GM12878 (cell line): ENCODE results near the gene CFAP47.

Experiments used
- EP300 ChIP-seq, 2 experiments: fragments of 150-350 bp in 1 of 2; IDR thresholded peaks; 2 replicates each; pipeline ENCODE4 v1.6.1; 2011 to 2012; ENCODE audit warnings: low read depth in 2 of 2, low read length in 2 of 2, borderline replicate concordance in 1 of 2, improper control_type of control experiment in 1 of 2, inconsistent platforms in 1 of 2; ENCODE audit not compliant: control insufficient read depth in 1 of 2
- ESRRA ChIP-seq: IDR thresholded peaks from 2 replicates; pipeline ENCODE4 v1.6.1; 2012; ENCODE audit warnings: mild to moderate bottlenecking, low read length, improper control_type of control experiment
- KAT2A ChIP-seq: conservative IDR thresholded peaks from 2 replicates; pipeline ENCODE4 v1.6.1; 2011; ENCODE audit warnings: low read depth, low read length; ENCODE audit not compliant: control insufficient read depth
- POLR2A ChIP-seq: IDR thresholded peaks from 2 replicates; pipeline ENCODE4 v1.6.1; 2011; ENCODE audit warnings: low read depth, mild to moderate bottlenecking, low read length
- TAF1 ChIP-seq: IDR thresholded peaks from 2 replicates; pipeline ENCODE4 v1.6.1; 2011; ENCODE audit warnings: mild to moderate bottlenecking, low read depth, low read length, borderline replicate concordance
- TCF12 ChIP-seq: IDR thresholded peaks from 2 replicates; pipeline ENCODE4 v1.6.1; 2011; ENCODE audit warnings: low read depth, mild to moderate bottlenecking, low read length
- TF ChIP-seq, protein P1 (sequence below): IDR thresholded peaks from 2 replicates; pipeline ENCODE4 v1.6.1; 2011; ENCODE audit warnings: low read depth, low read length, improper control_type of control experiment, borderline replicate concordance
- TF ChIP-seq, protein P2 (sequence below), 3 experiments: IDR thresholded peaks in 2 of 3; conservative IDR thresholded peaks in 1 of 3; 2 replicates each; pipeline ENCODE4 v1.5.1; 2011; ENCODE audit warnings: low read depth in 3 of 3, low read length in 3 of 3, mild to moderate bottlenecking in 3 of 3, control low read depth in 2 of 3, moderate library complexity in 2 of 3, inconsistent platforms in 1 of 3, mixed read lengths in 1 of 3; ENCODE audit not compliant: control insufficient read depth in 2 of 3, insufficient read depth in 1 of 3; ENCODE audit errors: extremely low read depth in 1 of 3
- TF ChIP-seq, protein P3 (sequence below): fragments of 450-650 bp; IDR thresholded peaks from 2 replicates; pipeline ENCODE4 v1.6.1; 2017; ENCODE audit warnings: mild to moderate bottlenecking, moderate library complexity
- TF ChIP-seq, protein P4 (sequence below): IDR thresholded peaks from 2 replicates; pipeline ENCODE4 v1.6.1; 2011; ENCODE audit warnings: low read depth, mild to moderate bottlenecking, low read length, moderate library complexity, borderline replicate concordance; ENCODE audit errors: extremely low read depth

DNA sequence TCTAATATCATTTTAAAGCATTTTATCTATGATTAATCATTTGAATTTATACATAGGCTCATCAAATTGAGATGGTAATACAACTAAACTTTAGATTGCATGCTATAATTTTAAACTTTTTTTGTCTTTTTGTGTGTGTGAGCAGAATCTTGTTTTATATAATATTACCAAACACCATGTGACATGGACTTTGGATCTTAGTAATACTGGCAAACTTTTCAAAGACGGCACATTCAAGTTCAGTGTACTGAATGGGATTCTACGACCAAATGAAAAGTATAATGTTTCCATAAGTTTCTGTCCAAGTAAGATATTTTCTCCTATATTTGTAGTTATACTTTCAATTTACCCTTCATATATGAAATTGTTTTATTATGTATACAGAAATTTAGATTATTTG is 116.0 kb downstream of the CFAP47 start:
- TF ChIP-seq, protein P1, sequence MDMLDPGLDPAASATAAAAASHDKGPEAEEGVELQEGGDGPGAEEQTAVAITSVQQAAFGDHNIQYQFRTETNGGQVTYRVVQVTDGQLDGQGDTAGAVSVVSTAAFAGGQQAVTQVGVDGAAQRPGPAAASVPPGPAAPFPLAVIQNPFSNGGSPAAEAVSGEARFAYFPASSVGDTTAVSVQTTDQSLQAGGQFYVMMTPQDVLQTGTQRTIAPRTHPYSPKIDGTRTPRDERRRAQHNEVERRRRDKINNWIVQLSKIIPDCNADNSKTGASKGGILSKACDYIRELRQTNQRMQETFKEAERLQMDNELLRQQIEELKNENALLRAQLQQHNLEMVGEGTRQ = no peak
- no peak for TF ChIP-seq ESRRA
- TF ChIP-seq TCF12 = no peak
- no peak for TF ChIP-seq POLR2A
- no peak for TF ChIP-seq EP300 (IDR thresholded peaks at IDR 0.05; ENCODE audit: borderline replicate concordance in 1 of 2, control insufficient read depth in 1 of 2, low read depth in 2 of 2, low read length in 2 of 2)
- TF ChIP-seq, protein P2, sequence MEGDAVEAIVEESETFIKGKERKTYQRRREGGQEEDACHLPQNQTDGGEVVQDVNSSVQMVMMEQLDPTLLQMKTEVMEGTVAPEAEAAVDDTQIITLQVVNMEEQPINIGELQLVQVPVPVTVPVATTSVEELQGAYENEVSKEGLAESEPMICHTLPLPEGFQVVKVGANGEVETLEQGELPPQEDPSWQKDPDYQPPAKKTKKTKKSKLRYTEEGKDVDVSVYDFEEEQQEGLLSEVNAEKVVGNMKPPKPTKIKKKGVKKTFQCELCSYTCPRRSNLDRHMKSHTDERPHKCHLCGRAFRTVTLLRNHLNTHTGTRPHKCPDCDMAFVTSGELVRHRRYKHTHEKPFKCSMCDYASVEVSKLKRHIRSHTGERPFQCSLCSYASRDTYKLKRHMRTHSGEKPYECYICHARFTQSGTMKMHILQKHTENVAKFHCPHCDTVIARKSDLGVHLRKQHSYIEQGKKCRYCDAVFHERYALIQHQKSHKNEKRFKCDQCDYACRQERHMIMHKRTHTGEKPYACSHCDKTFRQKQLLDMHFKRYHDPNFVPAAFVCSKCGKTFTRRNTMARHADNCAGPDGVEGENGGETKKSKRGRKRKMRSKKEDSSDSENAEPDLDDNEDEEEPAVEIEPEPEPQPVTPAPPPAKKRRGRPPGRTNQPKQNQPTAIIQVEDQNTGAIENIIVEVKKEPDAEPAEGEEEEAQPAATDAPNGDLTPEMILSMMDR (IDR thresholded peaks at IDR 0.05 in 2 of 3, conservative IDR thresholded peaks at IDR 0.05 in 1 of 3; ENCODE audit: control insufficient read depth in 2 of 3, extremely low read depth in 1 of 3, insufficient read depth in 1 of 3, low read depth in 3 of 3, low read length in 3 of 3) = no peak
- no peak for TF ChIP-seq KAT2A
- TF ChIP-seq, protein P3, sequence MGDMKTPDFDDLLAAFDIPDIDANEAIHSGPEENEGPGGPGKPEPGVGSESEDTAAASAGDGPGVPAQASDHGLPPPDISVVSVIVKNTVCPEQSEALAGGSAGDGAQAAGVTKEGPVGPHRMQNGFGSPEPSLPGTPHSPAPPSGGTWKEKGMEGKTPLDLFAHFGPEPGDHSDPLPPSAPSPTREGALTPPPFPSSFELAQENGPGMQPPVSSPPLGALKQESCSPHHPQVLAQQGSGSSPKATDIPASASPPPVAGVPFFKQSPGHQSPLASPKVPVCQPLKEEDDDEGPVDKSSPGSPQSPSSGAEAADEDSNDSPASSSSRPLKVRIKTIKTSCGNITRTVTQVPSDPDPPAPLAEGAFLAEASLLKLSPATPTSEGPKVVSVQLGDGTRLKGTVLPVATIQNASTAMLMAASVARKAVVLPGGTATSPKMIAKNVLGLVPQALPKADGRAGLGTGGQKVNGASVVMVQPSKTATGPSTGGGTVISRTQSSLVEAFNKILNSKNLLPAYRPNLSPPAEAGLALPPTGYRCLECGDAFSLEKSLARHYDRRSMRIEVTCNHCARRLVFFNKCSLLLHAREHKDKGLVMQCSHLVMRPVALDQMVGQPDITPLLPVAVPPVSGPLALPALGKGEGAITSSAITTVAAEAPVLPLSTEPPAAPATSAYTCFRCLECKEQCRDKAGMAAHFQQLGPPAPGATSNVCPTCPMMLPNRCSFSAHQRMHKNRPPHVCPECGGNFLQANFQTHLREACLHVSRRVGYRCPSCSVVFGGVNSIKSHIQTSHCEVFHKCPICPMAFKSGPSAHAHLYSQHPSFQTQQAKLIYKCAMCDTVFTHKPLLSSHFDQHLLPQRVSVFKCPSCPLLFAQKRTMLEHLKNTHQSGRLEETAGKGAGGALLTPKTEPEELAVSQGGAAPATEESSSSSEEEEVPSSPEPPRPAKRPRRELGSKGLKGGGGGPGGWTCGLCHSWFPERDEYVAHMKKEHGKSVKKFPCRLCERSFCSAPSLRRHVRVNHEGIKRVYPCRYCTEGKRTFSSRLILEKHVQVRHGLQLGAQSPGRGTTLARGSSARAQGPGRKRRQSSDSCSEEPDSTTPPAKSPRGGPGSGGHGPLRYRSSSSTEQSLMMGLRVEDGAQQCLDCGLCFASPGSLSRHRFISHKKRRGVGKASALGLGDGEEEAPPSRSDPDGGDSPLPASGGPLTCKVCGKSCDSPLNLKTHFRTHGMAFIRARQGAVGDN = no peak
- TF ChIP-seq, protein P4, sequence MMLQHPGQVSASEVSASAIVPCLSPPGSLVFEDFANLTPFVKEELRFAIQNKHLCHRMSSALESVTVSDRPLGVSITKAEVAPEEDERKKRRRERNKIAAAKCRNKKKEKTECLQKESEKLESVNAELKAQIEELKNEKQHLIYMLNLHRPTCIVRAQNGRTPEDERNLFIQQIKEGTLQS = no peak
- TF ChIP-seq TAF1 = no peak
